Measurements from ENCODE around the gene B4GAT1.
A peak's percentile ranks its signal among the peaks of the same experiment; 100 is the strongest.
"Not testable (repeated sequence)": the region's sequence is repeated elsewhere in the genome, so short reads cannot be mapped to it uniquely, and the experiment has no call there.

B4GAT1 gene

DNA sequence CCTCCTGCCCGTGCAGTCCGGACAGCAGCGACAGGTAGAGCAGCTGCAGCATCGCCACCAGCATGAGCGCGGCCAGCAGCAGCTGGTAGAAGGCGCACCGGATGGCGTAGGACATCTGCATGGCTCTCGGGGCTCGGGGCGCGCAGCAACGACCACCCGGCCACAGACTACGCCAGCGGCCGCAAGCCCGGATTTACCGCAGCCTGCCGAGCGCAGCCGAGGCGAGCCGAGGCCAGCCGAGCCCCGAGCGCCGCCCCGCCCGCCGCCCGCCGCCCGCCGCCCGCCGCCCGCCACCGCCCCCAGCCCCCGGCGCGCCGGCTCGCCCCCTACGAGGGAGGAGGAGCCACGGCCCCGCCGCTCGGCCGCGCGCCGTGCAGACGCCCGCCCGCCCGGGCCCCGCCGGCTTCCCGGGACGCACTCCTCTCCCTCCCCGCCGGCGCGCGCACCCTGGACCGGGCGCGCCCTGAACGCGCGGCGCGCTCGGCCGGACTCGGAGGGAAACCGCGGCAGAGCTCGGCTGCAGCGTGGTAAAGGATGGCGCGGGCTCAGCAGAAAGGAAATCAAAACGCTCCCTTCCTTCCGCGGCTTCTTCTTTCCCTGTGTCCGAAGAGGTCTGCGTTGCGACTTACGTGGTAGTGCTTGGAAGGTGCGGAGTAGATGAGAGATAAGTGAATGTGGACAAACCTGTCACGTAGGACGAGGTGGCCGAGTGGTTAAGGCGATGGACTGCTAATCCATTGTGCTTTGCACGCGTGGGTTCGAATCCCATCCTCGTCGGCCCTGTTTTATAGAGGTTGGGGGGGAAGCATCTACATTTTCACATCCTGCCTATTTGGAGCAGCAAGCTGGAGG is at the start of gene B4GAT1:
Gene B4GAT1 (minus strand): TSS at position 205 of the 852 bp plus-strand sequence. CDS start 84 bp downstream, at position 121.
- peak; percentile 98 for DNase-seq (ENCODE audit: low spot score)

DNA sequence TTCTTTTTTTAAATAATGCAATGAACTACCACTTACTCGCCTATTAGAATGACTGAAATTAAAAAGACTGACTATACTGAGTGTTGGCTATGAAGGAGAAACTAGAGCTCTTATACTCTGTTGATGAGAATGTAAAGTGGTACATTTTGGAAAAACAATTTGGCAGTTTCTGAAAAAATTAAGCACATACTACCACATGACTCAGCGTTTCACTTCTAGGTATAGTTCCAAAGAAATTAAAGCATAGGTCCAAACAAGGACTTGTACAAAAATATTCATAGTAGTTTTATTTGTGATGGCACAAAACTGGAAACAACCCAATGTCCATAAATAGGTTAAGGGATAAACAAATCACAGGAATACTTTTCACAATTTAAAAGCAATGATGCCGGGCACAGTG is 46.5 kb upstream of the B4GAT1 start:
- no peak for DNase-seq (ENCODE audit: low spot score)

DNA sequence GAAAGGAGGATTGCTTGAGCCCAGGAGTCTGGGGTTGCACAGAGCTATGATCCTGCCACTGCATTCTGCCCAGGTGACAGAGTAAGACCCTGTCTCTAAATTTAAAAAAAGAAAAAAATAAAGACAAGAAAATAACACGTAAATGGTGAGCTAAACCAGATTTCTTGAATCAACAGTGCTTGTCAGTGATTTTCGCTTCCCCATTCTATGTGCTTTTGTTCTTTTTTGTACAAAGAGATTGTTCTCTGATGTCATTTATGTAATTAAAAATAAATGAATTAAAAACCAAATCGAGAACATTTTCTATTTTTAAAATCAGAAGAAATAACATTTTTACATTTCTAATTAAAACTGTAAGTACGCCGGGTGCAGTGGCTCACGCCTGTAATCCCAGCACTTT is 43.9 kb upstream of the B4GAT1 start:
- DNase-seq (ENCODE audit: low spot score) = no peak

DNA sequence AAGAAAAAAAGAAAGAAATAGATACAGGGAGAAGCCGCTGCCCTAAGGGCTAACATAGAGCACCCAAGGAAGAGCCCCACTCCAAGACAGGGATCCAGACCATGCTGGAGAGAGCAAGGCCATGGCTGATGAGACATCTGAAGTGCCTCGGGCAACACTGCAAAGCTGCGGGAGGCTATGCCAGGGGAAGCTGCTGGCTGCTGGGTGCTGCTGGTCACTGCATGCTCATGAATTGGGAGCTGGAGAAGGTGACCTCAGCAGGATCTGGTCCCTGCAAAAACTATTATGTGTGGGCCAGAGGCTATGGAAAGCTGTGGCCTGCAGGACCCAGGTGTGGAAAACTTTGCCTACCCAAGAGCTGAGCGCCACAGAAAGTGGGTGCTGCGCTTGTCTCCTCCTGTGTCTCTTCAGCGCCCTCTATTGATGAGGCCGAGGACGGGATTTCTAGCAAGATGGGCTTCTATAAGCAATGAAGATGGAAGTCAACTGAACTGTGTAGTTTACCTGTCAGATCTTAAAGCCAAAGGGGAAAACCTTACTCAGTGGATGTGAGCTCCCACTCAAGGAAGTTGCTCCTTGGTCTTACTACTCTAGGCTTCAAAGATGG is 41.5 kb upstream of the B4GAT1 start:
- DNase-seq (ENCODE audit: low spot score) = peak; percentile 91

DNA sequence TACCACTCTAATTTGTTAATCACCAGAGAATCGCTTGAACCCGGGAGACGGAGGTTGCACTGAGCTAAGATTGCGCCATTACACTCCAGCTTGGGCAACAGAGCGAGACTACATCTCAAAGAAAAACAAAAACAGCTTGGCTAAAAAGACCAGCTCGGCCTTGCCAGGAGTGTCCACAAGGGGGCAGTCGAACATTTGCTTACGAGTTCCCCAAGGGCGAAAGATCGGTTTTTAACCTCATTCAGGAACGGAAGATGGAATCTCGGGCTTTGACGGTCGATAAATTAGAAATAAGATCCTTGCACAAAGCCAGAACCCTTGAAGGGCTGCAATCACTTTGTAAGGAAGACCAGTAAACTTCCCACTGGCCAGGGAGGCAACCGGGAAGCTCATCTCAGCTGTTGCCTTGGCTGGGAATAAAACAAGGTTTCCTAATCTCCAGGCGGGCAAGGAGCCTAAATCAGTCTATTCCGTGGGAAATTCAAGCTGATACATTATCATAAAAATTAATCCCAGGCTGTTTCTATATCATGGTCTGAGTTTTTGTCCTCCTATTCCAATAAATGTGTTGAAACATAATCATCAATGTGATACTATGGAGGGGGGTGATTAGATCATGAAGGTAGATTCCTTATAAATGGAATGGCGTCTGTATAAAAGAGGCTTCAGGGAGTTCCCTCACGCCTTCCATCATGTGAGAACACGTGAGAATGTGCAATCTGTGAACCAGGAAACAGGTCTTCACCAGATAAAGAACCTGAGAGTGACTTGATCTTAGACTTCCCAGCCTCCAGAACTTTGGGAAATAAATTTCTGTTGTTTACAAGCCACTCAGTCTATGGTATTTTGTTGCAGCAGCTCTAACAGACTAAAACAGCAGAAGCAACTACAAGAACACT is 39.0 kb upstream of the B4GAT1 start:
- DNase-seq (ENCODE audit: low spot score) = peak; percentile 84

DNA sequence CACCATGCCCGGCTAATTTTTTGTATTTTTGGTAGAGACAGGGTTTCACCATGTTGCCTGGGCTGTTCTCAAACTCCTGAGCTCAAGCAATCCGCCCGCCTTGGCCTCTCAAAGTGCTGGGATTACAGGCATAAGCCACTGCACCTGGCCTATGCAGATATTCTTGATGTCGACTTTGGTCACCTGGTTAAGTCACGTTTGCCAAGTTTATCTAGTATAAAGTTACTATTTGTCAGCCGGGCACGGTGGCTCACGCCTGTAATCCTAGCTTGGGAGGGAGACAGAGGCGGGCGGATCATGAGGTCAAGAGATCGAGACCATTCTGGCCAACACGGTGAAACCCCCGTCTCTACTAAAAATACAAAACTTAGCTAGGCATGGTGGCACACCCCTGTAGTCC is 36.9 kb upstream of the B4GAT1 start:
- DNase-seq (ENCODE audit: low spot score) = not testable (repeated sequence)

DNA sequence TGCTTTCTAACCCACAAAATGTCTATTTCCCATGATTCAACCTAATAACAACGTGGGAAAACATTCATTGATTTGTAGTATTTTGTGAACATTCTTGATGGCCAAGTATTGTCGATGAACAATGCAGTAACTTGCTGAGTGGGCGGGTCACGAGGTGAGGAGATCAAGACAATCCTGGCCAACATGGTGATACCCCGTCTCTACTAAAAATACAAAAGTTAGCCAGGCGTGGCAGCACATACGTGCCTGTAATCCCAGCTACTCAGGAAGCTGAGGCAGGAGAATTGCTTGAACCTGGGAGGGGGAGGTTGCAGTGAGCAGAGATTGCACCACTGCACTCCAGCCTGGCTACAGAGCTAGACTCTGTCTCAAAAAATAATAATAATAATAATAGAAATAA is 32.8 kb upstream of the B4GAT1 start:
- DNase-seq (ENCODE audit: low spot score) = not testable (repeated sequence)

DNA sequence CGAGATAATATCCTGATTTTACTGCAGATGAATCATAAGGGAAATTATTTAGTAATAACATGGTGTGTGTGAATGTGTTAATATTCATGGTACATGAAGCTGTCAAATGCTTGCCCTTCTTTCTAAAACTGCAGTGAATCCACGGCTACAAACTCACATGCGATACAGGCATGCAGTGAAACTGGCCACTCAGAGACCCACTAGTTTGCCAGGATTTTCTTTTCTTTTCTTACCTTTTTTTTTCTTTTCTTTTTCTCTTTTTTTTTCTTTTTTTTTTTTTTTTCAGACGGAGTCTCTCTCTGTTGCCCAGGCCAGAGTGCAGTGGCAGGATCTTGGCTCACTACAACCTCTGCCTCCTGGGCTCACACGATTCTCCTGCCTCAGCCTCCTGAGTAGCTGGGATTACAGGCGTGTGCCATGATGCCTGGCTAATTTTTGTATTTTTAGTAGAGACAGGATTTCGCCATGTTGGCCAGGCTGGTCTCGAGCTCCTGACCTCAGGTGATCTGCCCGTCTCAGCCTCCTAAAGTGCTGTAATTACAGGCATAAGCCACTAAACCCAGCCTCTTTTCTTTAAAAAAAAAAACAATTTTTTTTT is 26.4 kb upstream of the B4GAT1 start:
- DNase-seq (ENCODE audit: low spot score) = not testable (repeated sequence)

DNA sequence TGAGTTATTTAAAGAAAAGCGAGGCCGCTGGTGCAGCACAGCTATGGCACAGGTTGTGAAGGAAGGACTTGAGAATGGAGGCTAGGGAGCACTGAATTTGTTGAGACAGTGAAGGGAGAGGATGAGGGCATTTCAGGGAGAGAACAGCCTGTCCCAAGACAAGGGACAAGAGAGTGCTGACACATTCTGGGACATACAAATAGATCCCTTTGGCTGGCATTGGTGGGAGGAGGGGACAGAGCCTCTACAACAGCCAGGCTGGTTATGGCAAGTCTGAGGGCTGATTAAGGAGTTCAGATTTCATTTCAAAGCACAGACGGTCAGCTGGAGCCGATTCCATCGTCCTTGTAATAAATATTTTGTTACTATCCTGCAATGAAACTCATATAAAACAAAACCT is 25.8 kb upstream of the B4GAT1 start:
- no peak for DNase-seq (ENCODE audit: low spot score)

DNA sequence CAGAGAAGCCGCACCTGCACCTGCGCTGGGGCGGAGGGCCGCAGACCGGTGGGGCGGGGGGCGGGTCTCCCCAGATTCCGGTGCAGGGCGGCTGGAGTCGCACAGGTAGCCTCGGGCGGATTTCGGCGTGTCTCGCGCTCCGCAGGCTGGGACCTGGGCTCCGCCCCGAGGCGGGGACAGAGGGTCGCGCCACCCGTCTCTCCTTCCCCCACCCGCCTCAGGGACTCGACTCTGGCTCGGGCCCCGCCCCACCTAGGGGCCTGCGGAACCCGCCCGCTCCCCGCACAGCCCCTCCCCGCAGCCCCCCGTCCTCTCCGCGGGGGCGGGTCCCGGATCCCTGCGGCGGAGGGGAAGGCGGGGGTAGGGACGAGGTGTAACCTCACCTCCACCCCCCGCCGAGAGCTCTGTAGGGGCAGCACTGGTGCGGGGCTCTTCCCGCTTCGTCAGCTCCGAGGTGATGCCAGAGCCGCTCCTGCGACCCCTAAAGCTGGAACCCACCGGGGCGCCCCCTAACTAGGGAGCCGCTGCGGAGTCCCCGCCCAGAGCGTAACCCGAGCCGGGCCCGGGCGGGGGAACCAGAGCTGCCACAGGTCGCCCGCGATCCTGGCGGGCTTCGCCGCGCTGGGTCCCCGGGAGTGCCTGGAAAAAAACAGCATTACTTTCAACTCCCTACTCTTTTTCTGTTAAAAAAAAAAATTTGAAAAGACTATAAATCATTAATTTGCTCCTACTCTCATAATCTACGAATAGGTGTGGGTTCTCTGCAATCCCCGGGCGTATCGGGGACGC is 24.4 kb upstream of the B4GAT1 start, which contains the start of gene SLC29A2:
Gene SLC29A2 (minus strand): TSS at position 134 of the 789 bp plus-strand sequence. CDS start 169 bp downstream, outside the sequence.
- DNase-seq (ENCODE audit: low spot score) = peak; percentile 99

DNA sequence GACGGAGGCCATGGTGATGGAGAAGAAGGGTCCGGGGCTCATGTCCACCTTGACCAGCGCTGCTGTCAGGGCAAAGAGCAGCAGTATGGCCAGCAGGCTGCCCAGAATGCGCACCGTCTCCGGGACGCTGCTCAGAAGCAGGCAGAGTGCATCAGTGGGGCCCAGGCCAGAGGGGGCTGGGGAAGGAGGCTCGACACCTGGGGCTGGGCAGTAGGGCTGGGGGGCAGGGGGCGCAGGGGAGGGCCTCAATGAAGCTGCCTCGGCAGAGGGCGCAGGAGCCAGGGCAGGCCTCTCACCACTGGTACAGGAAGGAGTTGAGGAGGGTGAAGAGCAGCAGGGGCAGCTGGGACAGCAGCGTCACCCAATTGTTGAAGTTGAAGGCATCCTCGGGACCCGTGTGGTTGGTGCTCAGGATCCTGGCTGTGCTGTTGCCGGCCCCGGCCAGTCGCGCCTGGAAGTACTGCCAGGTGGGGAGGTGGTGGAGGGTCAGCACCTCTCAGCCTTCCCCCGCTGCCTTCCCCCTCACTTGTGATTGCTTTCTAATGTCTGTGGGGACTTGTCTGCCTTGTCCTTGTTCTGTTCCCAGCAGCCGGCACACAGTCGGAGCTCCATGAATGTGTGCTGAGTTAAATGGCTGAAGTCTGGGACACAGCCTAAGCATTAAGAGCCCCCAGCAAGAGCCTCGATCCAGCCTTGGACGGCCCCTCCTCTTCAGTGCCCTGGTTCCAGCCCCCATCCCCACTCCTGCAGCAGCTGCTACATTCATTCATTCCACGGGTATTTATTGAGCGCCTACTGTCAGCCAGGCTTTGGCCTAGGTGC is 21.9 kb upstream of the B4GAT1 start:
- no peak for DNase-seq (ENCODE audit: low spot score)

DNA sequence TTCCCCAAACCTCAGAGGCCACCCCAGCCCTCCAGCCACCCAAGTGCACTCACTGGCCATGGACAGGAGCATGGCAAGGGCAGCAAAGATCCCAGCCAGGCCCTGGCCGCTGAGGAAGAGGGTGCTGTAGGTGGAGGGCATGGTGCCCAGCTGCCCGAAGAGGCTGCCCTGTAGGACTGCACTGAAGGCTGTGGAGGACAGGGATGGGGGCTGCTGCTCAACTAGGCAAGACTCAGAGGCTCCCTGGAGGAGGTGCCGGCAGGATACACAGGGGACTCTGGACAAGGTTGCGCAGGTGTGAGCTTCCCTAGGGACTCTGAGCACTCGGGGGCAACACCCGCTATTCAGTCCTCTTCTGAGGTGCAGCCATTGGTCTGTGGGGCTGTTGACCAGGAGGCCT is 21.1 kb upstream of the B4GAT1 start:
- DNase-seq (ENCODE audit: low spot score) = no peak

DNA sequence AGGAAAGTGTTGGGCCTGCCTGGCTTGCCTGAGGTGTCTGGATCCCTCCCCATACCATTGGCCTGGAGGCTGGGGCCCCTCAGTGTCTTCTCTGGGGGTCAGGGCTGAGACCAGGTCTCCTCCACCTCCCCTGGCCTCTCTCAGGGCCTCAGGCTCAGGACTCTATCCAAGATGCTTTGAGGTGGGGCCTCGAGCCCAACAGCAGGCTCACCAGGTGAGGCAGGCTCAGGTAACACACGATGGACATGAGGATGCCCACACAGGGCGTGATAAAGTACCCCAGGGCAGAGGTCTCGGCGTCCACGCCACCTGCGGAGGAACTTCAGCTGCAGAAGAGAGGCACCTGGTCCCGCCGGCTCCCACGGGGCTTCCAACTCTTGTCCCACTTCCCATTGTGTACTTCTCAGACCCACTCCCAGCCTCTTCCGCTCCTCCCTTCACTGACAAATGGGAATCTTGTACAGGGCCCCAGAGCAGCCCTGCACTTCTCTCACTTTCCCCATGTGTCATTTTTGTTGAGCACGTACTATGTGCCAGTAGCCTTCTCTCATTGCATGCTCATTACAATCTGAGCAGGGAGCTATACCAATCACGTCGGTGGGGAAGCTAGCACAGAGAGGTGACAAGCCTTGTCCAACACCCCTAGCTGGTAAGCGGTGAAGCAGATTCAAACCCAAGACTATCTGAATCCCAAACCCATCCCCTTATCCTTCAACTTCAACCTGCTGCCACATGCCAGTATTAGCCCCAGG is 20.3 kb upstream of the B4GAT1 start:
- no peak for DNase-seq (ENCODE audit: low spot score)

DNA sequence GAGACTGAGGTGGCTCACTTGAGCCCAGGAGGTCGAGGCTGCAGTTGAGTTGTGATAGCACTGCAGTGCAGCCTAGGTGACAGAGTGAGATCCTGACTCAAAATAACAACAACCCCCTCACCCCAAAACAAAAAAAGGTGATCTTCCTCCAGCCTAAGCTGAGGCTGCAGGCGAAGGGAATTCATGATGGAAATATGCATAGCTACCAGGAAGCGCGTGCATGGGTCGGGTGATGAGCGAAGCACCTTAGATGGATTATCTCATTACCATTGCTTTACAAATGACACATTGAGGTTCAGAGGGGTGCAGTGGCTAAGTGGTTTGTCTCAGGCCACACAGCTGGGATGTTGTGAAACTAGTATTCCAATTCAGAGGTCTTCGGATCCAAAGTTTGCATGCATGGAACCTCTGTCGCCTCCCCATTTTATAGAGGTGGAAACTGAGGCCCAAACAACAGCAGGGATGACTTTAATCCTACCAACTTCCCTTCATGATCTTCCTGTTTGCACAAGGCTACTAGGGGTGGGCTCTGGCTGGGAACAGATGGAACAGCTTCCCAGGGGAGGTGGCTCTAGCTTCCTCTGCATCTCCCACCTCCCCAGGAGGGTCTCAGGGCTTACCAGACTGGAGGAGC is 19.5 kb upstream of the B4GAT1 start:
- peak; percentile 57 for DNase-seq (ENCODE audit: low spot score)

DNA sequence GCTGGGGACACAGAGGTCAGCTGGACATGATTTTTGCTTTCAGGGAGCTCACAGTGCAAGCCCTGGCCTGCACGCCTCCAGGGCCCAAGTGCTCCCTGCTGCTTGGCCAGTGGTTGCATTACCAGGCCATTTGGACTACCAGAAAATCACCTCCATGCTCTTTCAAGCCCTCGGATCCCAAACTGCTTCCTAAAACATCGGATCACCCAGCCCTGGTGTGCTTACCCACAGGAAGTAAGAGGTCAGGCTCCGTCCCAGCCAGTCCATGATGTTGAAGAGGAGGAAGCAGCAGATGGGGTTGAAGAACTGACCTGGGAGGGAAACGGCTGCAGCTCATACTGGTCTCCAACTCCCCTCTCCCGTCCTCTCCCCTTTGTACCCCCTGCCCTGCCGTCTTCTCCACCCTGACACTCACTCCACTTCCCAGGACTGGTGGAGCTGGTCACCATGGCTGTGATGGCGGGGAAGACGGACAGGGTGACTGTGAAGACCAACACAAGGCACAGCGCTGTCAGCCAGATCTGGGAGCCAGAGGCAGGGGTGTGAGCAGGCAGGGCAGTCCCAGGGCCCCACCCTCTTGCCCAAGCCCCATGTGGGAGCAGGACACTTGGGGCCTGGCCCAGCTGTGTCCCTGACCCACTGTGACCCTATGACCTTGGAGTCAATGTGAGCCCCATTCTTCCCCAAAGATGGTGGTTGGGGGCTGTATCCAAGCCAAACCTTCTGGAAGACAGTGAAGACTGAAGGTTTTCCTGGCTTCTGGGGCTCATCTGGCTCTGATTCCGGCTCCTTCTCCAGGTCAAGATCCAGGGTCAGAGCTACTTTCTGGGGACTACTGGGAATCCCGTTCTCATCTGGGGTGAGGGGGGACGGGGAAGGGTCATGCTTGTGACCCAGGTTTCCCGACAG is 18.5 kb upstream of the B4GAT1 start:
- DNase-seq (ENCODE audit: low spot score) = peak; percentile 64

DNA sequence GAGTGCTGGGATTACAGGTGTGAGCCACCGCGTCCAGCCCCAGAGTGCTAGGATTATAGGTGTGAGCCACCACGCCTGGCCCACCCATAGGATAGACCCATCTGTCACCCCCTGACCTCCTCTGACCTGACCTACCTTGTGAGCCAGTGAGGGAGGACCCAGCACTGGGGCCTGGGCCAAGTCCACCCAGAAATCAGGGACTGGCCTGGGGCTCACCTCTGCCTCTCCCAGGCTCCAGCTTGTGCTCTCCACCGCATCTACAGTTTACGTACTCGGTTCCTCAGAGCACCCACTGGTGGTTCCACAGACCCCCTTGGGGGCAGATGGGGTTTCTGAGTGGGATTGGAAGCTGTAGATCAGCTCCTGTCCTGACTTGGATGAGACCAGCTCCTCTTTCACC is 17.7 kb upstream of the B4GAT1 start:
- peak; percentile 62 for DNase-seq (ENCODE audit: low spot score)

DNA sequence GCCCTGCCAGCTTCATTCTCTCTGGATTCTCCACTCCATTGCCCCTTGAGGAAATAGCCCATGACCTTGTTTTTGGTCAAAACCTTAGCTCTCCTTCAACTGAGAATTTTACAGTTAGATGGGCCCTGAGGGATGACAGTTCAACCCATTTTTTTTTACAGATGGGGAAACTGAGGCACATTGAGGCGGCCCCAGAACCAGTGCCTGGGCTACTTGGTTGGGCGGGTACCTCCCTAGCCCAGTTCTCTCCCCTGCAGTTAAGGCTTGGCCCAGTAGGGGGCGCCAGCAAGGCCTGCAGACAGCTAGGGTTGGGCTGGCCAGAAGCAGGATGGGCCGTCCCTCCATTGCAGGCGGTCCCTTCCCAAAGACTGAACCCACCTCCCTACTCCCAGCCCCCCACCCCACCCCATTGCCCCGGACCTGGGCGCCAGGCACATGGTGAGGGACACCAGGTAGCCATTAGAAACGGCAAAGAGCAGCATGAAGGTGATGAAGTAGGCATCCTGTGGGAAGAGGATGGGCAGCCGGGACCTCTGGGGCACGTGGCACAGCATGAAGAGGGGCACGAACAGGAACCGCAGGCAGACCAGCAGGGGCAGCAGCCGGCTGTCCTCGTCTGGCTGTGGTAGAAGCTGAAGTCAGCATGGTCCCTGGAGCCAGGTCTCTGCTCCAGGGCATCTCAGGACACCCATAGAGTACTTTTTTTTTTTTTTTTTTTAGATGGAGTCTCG is 16.5 kb upstream of the B4GAT1 start:
- DNase-seq (ENCODE audit: low spot score) = peak; percentile 98

All from HuH-7.5 (cell line).